Right lobe of liver (tissue), 6 donors: ENCODE results near the gene ANKS4B. TPM values are rescaled to one million over a fixed set of nuclear protein-coding genes. Genes with fewer than 3 reads are reported as not detected.
"Not testable (repeated sequence)": the region's sequence is repeated elsewhere in the genome, so short reads cannot be mapped to it uniquely, and the experiment has no call there.

ENCODE experiments used
- ATAC-seq, 4 donors: fragments of 200-7000 bp; cut with Tn5 transposase; one replicate each; pipeline ENCODE4 v1.9.1; 2020; ENCODE audit warnings: mild to moderate bottlenecking in 4 of 4, moderate library complexity in 4 of 4
- DNase-seq, 3 donors: peaks; one replicate each; pipeline ENCODE4 v3.0.0-alpha.2; 2020
- H3K27ac ChIP-seq, 3 donors: fragments of 200-600 bp; one replicate each; pipeline ENCODE4 v1.8.0; 2022
- H3K27me3 ChIP-seq, 2 donors: fragments of 200-600 bp; one replicate each; pipeline ENCODE4 v1.8.0; 2022
- H3K36me3 ChIP-seq, 4 donors: fragments of 200-600 bp; sonication (generic) in 1 of 4; one replicate each; pipeline versions ENCODE4 v1.5.1 to v1.8.0; 2017 to 2022; ENCODE audit warnings: control low read depth in 1 of 4
- H3K4me1 ChIP-seq, 4 donors: fragments of 200-600 bp; sonication (generic) in 1 of 4; one replicate each; pipeline versions ENCODE4 v1.5.1 to v1.8.0; 2017 to 2022; ENCODE audit warnings: control low read depth in 1 of 4
- H3K4me3 ChIP-seq, 3 donors: fragments of 200-600 bp; one replicate each; pipeline ENCODE4 v1.8.0; 2022
- H3K9me3 ChIP-seq, 4 donors: fragments of 200-600 bp; sonication (generic) in 1 of 4; one replicate each; pipeline versions ENCODE4 v1.5.1 to v1.8.0; 2017 to 2022; ENCODE audit warnings: control low read depth in 1 of 4
- CTCF ChIP-seq, 4 donors: fragments of 200-600 bp in 3 of 4; fragments of 450-650 bp in 1 of 4; IDR thresholded peaks; one replicate each; pipeline versions ENCODE4 v1.5.1 to v1.8.0; 2016 to 2022; ENCODE audit warnings: antibody characterized with exemption in 4 of 4, mild to moderate bottlenecking in 2 of 4
- POLR2A ChIP-seq: fragments of 450-650 bp; IDR thresholded peaks from one replicate; pipeline ENCODE4 v1.6.1; 2017; ENCODE audit warnings: antibody characterized with exemption, mild to moderate bottlenecking
- WGBS: methylation state at CpG from one replicate; pipeline ENCODE4 v1.1.6; 2018; ENCODE audit warnings: low coverage, low lambda C conversion rate; ENCODE audit not compliant: insufficient coverage; ENCODE audit errors: missing lambda C conversion rate; 5-methylcytosine and 5-hydroxymethylcytosine counted together
- intact Hi-C, 2 donors: fragments of 100-400 bp; cut with DNase I; formaldehyde crosslinking; loops; one replicate each; pipeline versions ENCODE4 v1.11.2 to v1.14.1; 2022
- total RNA-seq, 6 experiments: library from RNA; depleted of rRNA in 2 of 6; stranded (reverse); fragments of >200 nt in 2 of 6; fragmentation: NEBNext Ultra II Directional in 3 of 6; extraction: Animal tissue kit (Norgen Biotek cat#: 25700) in 3 of 6; gene quantifications; one replicate each; pipeline versions ENCODE4 v1.1.0 to v1.2.4, GENCODE V29; 2016 to 2023
- donor health status: DM: no; HTN: yes; CAD: no.
- donor health status: DM: no; HTN: no; CAD: no.
- donor health status: DM: no; HTN: no; CAD: no.
- donor health status: DM: no; HTN: yes; CAD: no.
- donor health status: DM: no; HTN: yes; CAD: no.

Gene ANKS4B
- total RNA-seq, 6 experiments from 2014 or later: 10.0 to 16.3 (median 11.4) TPM

- WGBS: 40% methylated on average over 5 of the region's 6 CpGs
- ATAC-seq: no peak
- no peaks in the 10 kb centered on the region for H3K27me3 ChIP-seq
- no peak overlapping the region for H3K4me3 ChIP-seq
- DNase-seq: no peak
- intact Hi-C loops: no loop called here
- no peak for TF ChIP-seq POLR2A
- TF ChIP-seq CTCF (IDR thresholded peaks at IDR 0.05): no peak
- H3K36me3 ChIP-seq: no peaks in the 10 kb centered on the region
- no peaks in the 10 kb centered on the region for H3K4me1 ChIP-seq
- no peaks in the 10 kb centered on the region for H3K9me3 ChIP-seq
- H3K27ac ChIP-seq: no peak overlapping the region
These were observed 38.7 kb upstream of the ANKS4B start for GRCh38 chr16:21194771-21195301.

DNA sequence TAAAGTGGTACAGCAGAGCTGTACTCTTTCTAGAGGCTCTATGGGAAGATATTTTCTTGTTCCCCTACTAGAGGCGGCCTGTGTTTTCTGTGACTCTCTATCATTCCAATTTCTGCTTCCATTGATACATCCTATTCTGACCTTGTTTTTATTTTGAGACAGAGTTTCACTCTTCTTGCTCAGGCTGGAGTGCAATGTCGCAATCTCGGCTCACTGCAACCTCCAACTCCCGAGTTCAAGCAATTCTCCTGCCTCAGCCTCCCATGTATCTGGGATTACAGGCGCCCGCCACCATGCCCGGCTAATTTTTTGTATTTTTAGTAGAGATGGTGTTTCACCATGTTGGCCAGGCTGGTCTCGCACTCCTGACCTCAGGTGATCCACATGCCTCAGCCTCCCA, 38.2 kb upstream of the ANKS4B start:
- 87% methylated on average over 8 of the region's 8 CpGs for WGBS
- intact Hi-C loops, H3K9me3 ChIP-seq, H3K27ac ChIP-seq, H3K4me3 ChIP-seq, H3K27me3 ChIP-seq, ATAC-seq, H3K36me3 ChIP-seq, DNase-seq, H3K4me1 ChIP-seq: not testable (repeated sequence)

- WGBS: 86% methylated on average over 1 of the region's 1 CpG
- H3K36me3 ChIP-seq: no peaks in the 10 kb centered on the region
- no peak overlapping the region for H3K4me3 ChIP-seq
- H3K27me3 ChIP-seq: no peaks in the 10 kb centered on the region
- H3K9me3 ChIP-seq: no peaks in the 10 kb centered on the region
- DNase-seq (no peak), ATAC-seq (no peak)
- no peaks in the 10 kb centered on the region for H3K4me1 ChIP-seq
- intact Hi-C loops: no loop called here
- H3K27ac ChIP-seq: no peak overlapping the region
- TF ChIP-seq CTCF (IDR thresholded peaks at IDR 0.05): no peak
- no peak for TF ChIP-seq POLR2A
These were observed 36.4 kb upstream of the ANKS4B start for GRCh38 chr16:21197112-21197511.

- Histone ChIP-seq H3K36me3 (no peaks in the 10 kb centered on the region), H3K9me3 (no peaks in the 10 kb centered on the region), H3K4me1 (no peaks in the 10 kb centered on the region), H3K27ac (no peak overlapping the region), H3K27me3 (no peaks in the 10 kb centered on the region), H3K4me3 (no peak overlapping the region)
- intact Hi-C loops: no loop called here
- DNase-seq (no peak), ATAC-seq (no peak)
- TF ChIP-seq POLR2A (no peak), CTCF (IDR thresholded peaks at IDR 0.05) (no peak)
- WGBS: 62% methylated on average over 3 of the region's 3 CpGs
These were observed 35.9 kb upstream of the ANKS4B start for GRCh38 chr16:21197621-21198020.

DNA sequence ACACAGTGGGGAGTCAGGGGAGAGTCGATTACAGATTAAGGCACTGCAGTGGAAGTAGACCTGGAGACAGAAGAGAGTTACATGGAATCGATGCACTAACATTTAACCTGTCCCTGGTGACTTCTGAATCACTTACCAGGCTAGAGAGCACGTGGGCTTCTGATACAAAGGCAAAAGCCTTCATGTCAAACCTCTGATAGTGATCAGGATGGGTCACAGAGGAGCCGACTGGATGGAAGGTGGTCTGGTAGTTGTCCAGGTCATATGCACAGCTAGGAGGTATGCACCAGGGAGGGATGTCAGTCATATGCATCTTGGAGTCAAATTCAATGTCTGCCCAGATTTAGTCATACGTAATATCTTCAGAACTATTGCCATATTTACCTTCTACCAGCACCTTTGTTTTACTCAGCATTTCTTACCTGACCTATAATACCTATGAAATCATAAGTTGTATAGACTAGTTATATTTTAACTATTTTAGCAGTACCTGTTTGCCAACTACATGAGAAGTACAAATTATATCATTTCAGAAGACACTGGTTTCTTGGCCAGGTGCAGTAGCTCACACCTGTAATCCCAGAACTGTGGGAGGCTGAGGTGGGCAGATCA, 33.8 kb upstream of the ANKS4B start:
- H3K9me3 ChIP-seq: no peaks in the 10 kb centered on the region
- ATAC-seq (no peak), DNase-seq (no peak)
- no peaks in the 10 kb centered on the region for H3K36me3 ChIP-seq
- intact Hi-C loops: no loop called here
- no peaks in the 10 kb centered on the region for H3K4me1 ChIP-seq
- 52% methylated on average over 5 of the region's 5 CpGs for WGBS
- no peaks in the 10 kb centered on the region for H3K27me3 ChIP-seq
- H3K4me3 ChIP-seq: no peak overlapping the region
- TF ChIP-seq POLR2A: no peak
- no peak for TF ChIP-seq CTCF (IDR thresholded peaks at IDR 0.05)
- H3K27ac ChIP-seq: no peak overlapping the region
